Keratinocyte (primary cell): ENCODE measurements around the gene LHFPL6. TPM values are rescaled to one million over a fixed set of nuclear protein-coding genes. Genes with fewer than 3 reads are reported as not detected.

Experiments
- DNase-seq: peaks from one replicate; pipeline ENCODE4 v3.0.0-alpha.2; 2011; ENCODE audit warnings: low read depth, missing footprints, low spot score
- FAIRE-seq: peaks from 2 replicates; lab custom pipeline; 2011; peaks lifted over from hg19 to GRCh38; lab: Jason Lieb, UNC
- H2AFZ ChIP-seq: 2 replicates; pipeline ENCODE4 v1.6.0; 2012; ENCODE audit warnings: low read length, control low read depth, inconsistent platforms; ENCODE audit not compliant: control insufficient read depth
- H3K27ac ChIP-seq: 2 replicates; pipeline ENCODE4 v1.5.1; 2011; ENCODE audit warnings: low read length; ENCODE audit not compliant: control insufficient read depth, insufficient read depth
- H3K27me3 ChIP-seq: 3 replicates; pipeline ENCODE4 v1.6.0; 2011; ENCODE audit warnings: low read length; ENCODE audit not compliant: control insufficient read depth, insufficient read depth; ENCODE audit errors: extremely low read depth
- H3K36me3 ChIP-seq, 2 experiments: 2 replicates in 1 of 2; 3 replicates in 1 of 2; pipeline ENCODE4 v1.5.1; 2011; ENCODE audit warnings: low read length in 2 of 2, mild to moderate bottlenecking in 1 of 2; ENCODE audit not compliant: control insufficient read depth in 2 of 2, insufficient read depth in 2 of 2; ENCODE audit errors: extremely low read depth in 1 of 2
- H3K4me1 ChIP-seq: 3 replicates; pipeline ENCODE4 v1.5.1; 2011; ENCODE audit warnings: low read length; ENCODE audit not compliant: control insufficient read depth, insufficient read depth; ENCODE audit errors: extremely low read depth
- H3K4me2 ChIP-seq: 3 replicates; pipeline ENCODE4 v1.6.0; 2011; ENCODE audit warnings: low read depth, low read length; ENCODE audit not compliant: control insufficient read depth, insufficient read depth; ENCODE audit errors: extremely low read depth
- H3K4me3 ChIP-seq, 3 experiments: fragments of 200-600 bp in 1 of 3; sonication (generic) in 1 of 3; 2 replicates in 2 of 3; 3 replicates in 1 of 3; pipeline ENCODE4 v1.5.1; 2011 to 2016; ENCODE audit warnings: low read length in 3 of 3, mild to moderate bottlenecking in 3 of 3, control low read depth in 2 of 3, inconsistent platforms in 1 of 3, low read depth in 1 of 3, mixed read lengths in 1 of 3, mixed run types in 1 of 3, moderate library complexity in 1 of 3; ENCODE audit not compliant: control insufficient read depth in 2 of 3, insufficient read depth in 2 of 3; ENCODE audit errors: extremely low read depth in 1 of 3
- H3K79me2 ChIP-seq: 2 replicates; pipeline ENCODE4 v1.6.0; 2012; ENCODE audit warnings: low read length; ENCODE audit not compliant: control insufficient read depth, insufficient read depth
- H3K9ac ChIP-seq: 3 replicates; pipeline ENCODE4 v1.6.0; 2011; ENCODE audit warnings: low read length; ENCODE audit not compliant: control insufficient read depth, insufficient read depth; ENCODE audit errors: extremely low read depth
- H3K9me1 ChIP-seq: 3 replicates; pipeline ENCODE4 v1.6.0; 2011; ENCODE audit warnings: low read length; ENCODE audit not compliant: control insufficient read depth, insufficient read depth; ENCODE audit errors: extremely low read depth
- H3K9me3 ChIP-seq: 2 replicates; pipeline ENCODE4 v1.5.1; 2012; ENCODE audit warnings: low read depth, low read length; ENCODE audit not compliant: control insufficient read depth
- H4K20me1 ChIP-seq: 3 replicates; pipeline ENCODE4 v1.6.0; 2011; ENCODE audit warnings: low read length; ENCODE audit not compliant: control insufficient read depth, insufficient read depth; ENCODE audit errors: extremely low read depth
- EZH2 ChIP-seq: IDR thresholded peaks from one replicate; pipeline ENCODE4 v1.6.1; 2012; ENCODE audit warnings: inconsistent platforms, mild to moderate bottlenecking, low read length, moderate library complexity
- dilution Hi-C: fragments of 300-500 bp; cut with MboI; formaldehyde crosslinking; loops from one replicate; pipeline ENCODE4 v1.7.0; 2020; ENCODE audit warnings: low sequenced_read_pairs; ENCODE audit not compliant: extremely low pct_ligation_motif_present
- polyA plus RNA-seq, 5 experiments: library from polyadenylated mRNA; depleted of rRNA in 3 of 5; stranded (reverse) in 3 of 5; stranded (forward) in 1 of 5; unstranded in 1 of 5; fragments of >200 nt; gene quantifications; 1 replicate in 1 of 5; 2 replicates in 3 of 5; 3 replicates in 1 of 5; pipeline versions ENCODE4 v1.2.1 to v1.2.3, GENCODE V29; 2011 to 2012; ENCODE audit warnings: missing spikeins in 2 of 5, low read depth in 1 of 5, low replicate concordance in 1 of 5
- TF ChIP-seq, protein P1 (sequence below), 3 experiments: IDR thresholded peaks in 1 of 3; conservative IDR thresholded peaks in 1 of 3; optimal IDR thresholded peaks in 1 of 3; 2 replicates in 2 of 3; 3 replicates in 1 of 3; pipeline versions ENCODE3 to v1.5.1; 2011; ENCODE audit warnings: low read length in 3 of 3, mild to moderate bottlenecking in 3 of 3, moderate library complexity in 2 of 3, control low read depth in 1 of 3, inconsistent platforms in 1 of 3; ENCODE audit not compliant: insufficient read depth in 2 of 3; ENCODE audit errors: extremely low read depth in 1 of 3

Gene LHFPL6
- polyA plus RNA-seq, 1 donor (not counting 4 experiments of a cell fraction or from before 2014, with no cell fraction given), result 15.8 TPM

DNA sequence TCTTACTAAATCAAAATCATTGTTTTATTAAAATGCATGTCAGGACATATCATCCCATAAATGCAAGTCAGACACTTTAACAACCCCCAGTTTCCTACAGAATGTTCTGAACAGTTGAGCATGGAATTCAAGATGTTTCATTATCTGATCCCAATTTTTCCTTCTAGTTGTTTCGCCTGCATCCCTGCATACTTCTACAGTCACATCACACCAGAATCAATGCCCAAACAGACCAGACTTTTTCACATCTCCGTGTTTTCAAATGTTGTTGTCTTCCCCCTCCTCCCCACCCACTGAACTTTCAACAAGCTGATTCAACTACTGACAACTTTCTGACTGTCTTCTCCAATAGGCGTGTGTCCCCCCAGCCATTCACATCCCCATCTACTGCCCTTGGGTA lies 48.6 kb downstream of the LHFPL6 start:
- FAIRE-seq, result no peak
- TF ChIP-seq EZH2, result no peak
- TF ChIP-seq, protein P1, sequence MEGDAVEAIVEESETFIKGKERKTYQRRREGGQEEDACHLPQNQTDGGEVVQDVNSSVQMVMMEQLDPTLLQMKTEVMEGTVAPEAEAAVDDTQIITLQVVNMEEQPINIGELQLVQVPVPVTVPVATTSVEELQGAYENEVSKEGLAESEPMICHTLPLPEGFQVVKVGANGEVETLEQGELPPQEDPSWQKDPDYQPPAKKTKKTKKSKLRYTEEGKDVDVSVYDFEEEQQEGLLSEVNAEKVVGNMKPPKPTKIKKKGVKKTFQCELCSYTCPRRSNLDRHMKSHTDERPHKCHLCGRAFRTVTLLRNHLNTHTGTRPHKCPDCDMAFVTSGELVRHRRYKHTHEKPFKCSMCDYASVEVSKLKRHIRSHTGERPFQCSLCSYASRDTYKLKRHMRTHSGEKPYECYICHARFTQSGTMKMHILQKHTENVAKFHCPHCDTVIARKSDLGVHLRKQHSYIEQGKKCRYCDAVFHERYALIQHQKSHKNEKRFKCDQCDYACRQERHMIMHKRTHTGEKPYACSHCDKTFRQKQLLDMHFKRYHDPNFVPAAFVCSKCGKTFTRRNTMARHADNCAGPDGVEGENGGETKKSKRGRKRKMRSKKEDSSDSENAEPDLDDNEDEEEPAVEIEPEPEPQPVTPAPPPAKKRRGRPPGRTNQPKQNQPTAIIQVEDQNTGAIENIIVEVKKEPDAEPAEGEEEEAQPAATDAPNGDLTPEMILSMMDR (optimal IDR thresholded peaks at IDR 0.05 in 1 of 3, IDR thresholded peaks at IDR 0.05 in 1 of 3, conservative IDR thresholded peaks at IDR 0.05 in 1 of 3; ENCODE audit: extremely low read depth in 1 of 3, insufficient read depth in 2 of 3, low read length in 3 of 3), result no peak
- no peak overlapping the region for H3K4me2 ChIP-seq

DNA sequence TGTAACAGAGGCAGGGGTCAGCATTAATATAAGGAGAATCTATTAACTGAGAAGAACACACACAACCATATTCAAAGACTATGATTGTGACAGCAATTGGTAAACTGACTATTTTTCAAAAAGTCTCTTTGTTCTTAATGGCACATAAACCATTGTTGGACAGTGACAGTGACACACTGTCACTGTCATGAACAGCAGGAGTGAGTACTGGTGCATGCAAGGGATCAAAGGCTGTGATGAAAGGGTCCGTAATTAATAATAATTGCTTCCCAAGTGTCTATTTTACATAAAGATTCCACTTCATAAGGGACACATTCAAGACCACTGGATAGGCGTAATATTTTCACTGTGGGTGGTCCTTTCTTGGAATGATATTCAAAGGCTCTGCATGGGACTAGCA lies 50.7 kb downstream of the LHFPL6 start:
- FAIRE-seq (no peak), DNase-seq (no peak)
- dilution Hi-C loops, result no loop called here

More for the DNA sequence above, 48.6 kb downstream of the LHFPL6 start:
- dilution Hi-C loops, result no loop called here
- Histone ChIP-seq H2AFZ (no peak overlapping the region), H3K36me3 (peaks cover 0 to 1% of the 10 kb centered on the region in 2 experiments), H3K4me3 (no peak overlapping the region), H3K9ac (no peak overlapping the region), H3K9me1 (no peaks in the 10 kb centered on the region), H3K27me3 (no peaks in the 10 kb centered on the region), H3K27ac (no peak overlapping the region), H3K4me1 (no peaks in the 10 kb centered on the region), H3K9me3 (no peaks in the 10 kb centered on the region), H4K20me1 (no peaks in the 10 kb centered on the region), H3K79me2 (no peaks in the 10 kb centered on the region)
- no peak for DNase-seq

More for the DNA sequence above, 50.7 kb downstream of the LHFPL6 start:
- no peaks in the 10 kb centered on the region for H3K79me2 ChIP-seq
- H3K9me3 ChIP-seq, result no peaks in the 10 kb centered on the region
- no peaks in the 10 kb centered on the region for H3K27me3 ChIP-seq
- no peak overlapping the region for H2AFZ ChIP-seq
- no peaks in the 10 kb centered on the region for H3K9me1 ChIP-seq
- no peak overlapping the region for H3K27ac ChIP-seq
- TF ChIP-seq, protein P1 (optimal IDR thresholded peaks at IDR 0.05 in 1 of 3, IDR thresholded peaks at IDR 0.05 in 1 of 3, conservative IDR thresholded peaks at IDR 0.05 in 1 of 3; ENCODE audit: extremely low read depth in 1 of 3, insufficient read depth in 2 of 3, low read length in 3 of 3), result no peak
- no peak for TF ChIP-seq EZH2
- peaks cover 8% of the 10 kb centered on the region for H3K4me1 ChIP-seq
- H3K36me3 ChIP-seq, result no peaks in the 10 kb centered on the region
- H3K9ac ChIP-seq, result no peak overlapping the region
- H3K4me2 ChIP-seq, result no peak overlapping the region
- H3K4me3 ChIP-seq, result no peak overlapping the region
- H4K20me1 ChIP-seq, result no peaks in the 10 kb centered on the region
